Uterus (tissue), 4 donors: ENCODE measurements around the gene OR1J4. TPM values are rescaled to one million over a fixed set of nuclear protein-coding genes. Genes with fewer than 3 reads are reported as not detected.

Experiments used
- DNase-seq, 2 donors: peaks; one replicate each; pipeline ENCODE4 v3.0.0-alpha.2; 2019 to 2020
- H3K27ac ChIP-seq, 2 donors: fragments of 200-600 bp; sonication (generic); 1 replicate in 1 of 2; 2 replicates in 1 of 2; pipeline ENCODE4 v1.5.1; 2016 to 2018
- H3K27me3 ChIP-seq, 2 donors: fragments of 200-600 bp; sonication (generic); one replicate each; pipeline ENCODE4 v1.5.1; 2018 to 2019; ENCODE audit warnings: control low read depth in 1 of 2
- H3K36me3 ChIP-seq, 2 donors: fragments of 200-600 bp; sonication (generic); one replicate each; pipeline ENCODE4 v1.5.1; 2019; ENCODE audit warnings: control low read depth in 1 of 2
- H3K4me1 ChIP-seq, 2 donors: fragments of 200-600 bp; sonication (generic); one replicate each; pipeline ENCODE4 v1.5.1; 2018 to 2019; ENCODE audit warnings: control low read depth in 1 of 2
- H3K4me3 ChIP-seq, 2 donors: fragments of 200-600 bp; sonication (generic); 1 replicate in 1 of 2; 2 replicates in 1 of 2; pipeline ENCODE4 v1.5.1; 2018 to 2019; ENCODE audit warnings: mild to moderate bottlenecking in 1 of 2
- H3K9me3 ChIP-seq, 2 donors: fragments of 200-600 bp; sonication (generic); one replicate each; pipeline ENCODE4 v1.5.1; 2019; ENCODE audit warnings: control low read depth in 1 of 2
- CTCF ChIP-seq, 4 experiments: fragments of 200-600 bp in 2 of 4; fragments of 450-650 bp in 2 of 4; sonication (generic) in 2 of 4; IDR thresholded peaks; one replicate each; pipeline ENCODE4 v1.5.1; 2016 to 2019; ENCODE audit warnings: antibody characterized with exemption in 4 of 4, mild to moderate bottlenecking in 2 of 4, moderate library complexity in 1 of 4
- POLR2A ChIP-seq, 2 donors: fragments of 450-650 bp; IDR thresholded peaks; one replicate each; pipeline ENCODE4 v1.6.1; 2016; ENCODE audit warnings: antibody characterized with exemption in 2 of 2, mild to moderate bottlenecking in 1 of 2, moderate library complexity in 1 of 2
- intact Hi-C: fragments of 100-400 bp; cut with DNase I; formaldehyde crosslinking; loops from one replicate; pipeline ENCODE4 v1.15.1; 2023; ENCODE audit warnings: low total_unique reads
- total RNA-seq, 4 donors: library from RNA; depleted of rRNA in 3 of 4; stranded (reverse); fragments of >200 nt in 3 of 4; gene quantifications; one replicate each; pipeline versions ENCODE4 v1.1.0 to v1.2.4, GENCODE V29; 2014 to 2023
- donor health status: DM: yes; HTN: yes; CAD: no.

Gene OR1J4
- total RNA-seq, 4 donors from 2014 or later, result not detected

GRCh38 chr9:122562134-122562760 is 43.3 kb downstream of the OR1J4 start:
- Histone ChIP-seq H3K36me3 (no peaks in the 10 kb centered on the region), H3K4me3 (no peak overlapping the region), H3K9me3 (no peaks in the 10 kb centered on the region), H3K27ac (no peak overlapping the region), H3K27me3 (no peaks in the 10 kb centered on the region), H3K4me1 (no peaks in the 10 kb centered on the region)
- DNase-seq, result no peak
- intact Hi-C loops, result no loop called here
- no peak for TF ChIP-seq CTCF (IDR thresholded peaks at IDR 0.05)
- no peak for TF ChIP-seq POLR2A (IDR thresholded peaks at IDR 0.05)

GRCh38 chr9:122567901-122568300 is 49.0 kb downstream of the OR1J4 start:
- Histone ChIP-seq H3K4me1 (no peaks in the 10 kb centered on the region), H3K4me3 (no peak overlapping the region), H3K27me3 (no peaks in the 10 kb centered on the region), H3K27ac (no peak overlapping the region), H3K36me3 (no peaks in the 10 kb centered on the region), H3K9me3 (no peaks in the 10 kb centered on the region)
- intact Hi-C loops, result no loop called here
- no peak for DNase-seq
- TF ChIP-seq POLR2A (IDR thresholded peaks at IDR 0.05) (no peak), CTCF (IDR thresholded peaks at IDR 0.05) (no peak)

Other genes starting within 250 kb of the OR1J4 start
- 10 to 100 TPM in 2 of 4 donors, 1 to 10 TPM in 2; 2.1 to 20.6 (median 7.4) TPM for gene PTGS1, start 148.1 kb upstream of the OR1J4 start, total RNA-seq
- gene OR1J1, start 41.2 kb upstream of the OR1J4 start, total RNA-seq, result not detected
- not detected for gene OR1J2, start 8.3 kb upstream of the OR1J4 start, total RNA-seq
- gene OR1N1, start 8.2 kb downstream of the OR1J4 start, total RNA-seq, result not detected
- not detected for gene OR1N2, start 34.0 kb downstream of the OR1J4 start, total RNA-seq
- under 1 TPM in 2 of 4 donors, not detected in 2; 0.27 to 0.28 TPM for gene OR1L8, start 64.2 kb downstream of the OR1J4 start, total RNA-seq
- not detected for gene OR1Q1, start 95.6 kb downstream of the OR1J4 start, total RNA-seq
- gene OR1B1, start 138.5 kb downstream of the OR1J4 start, total RNA-seq, result under 1 TPM in 1 of 4 donors, not detected in 3; 0.41 TPM
- gene OR1L1, start 142.6 kb downstream of the OR1J4 start, total RNA-seq, result not detected
- gene OR1L3, start 156.0 kb downstream of the OR1J4 start, total RNA-seq, result not detected
- not detected for gene OR1L4, start 204.8 kb downstream of the OR1J4 start, total RNA-seq
- gene OR1L6, start 223.2 kb downstream of the OR1J4 start, total RNA-seq, result not detected